Tibial nerve (tissue), 4 donors: Measurements from ENCODE around the gene RAB3IL1. TPM values are rescaled to one million over a fixed set of nuclear protein-coding genes. Genes with fewer than 3 reads are reported as not detected.

Experiments
- DNase-seq, 2 donors: peaks; one replicate each; pipeline ENCODE4 v3.0.0-alpha.2; 2019; ENCODE audit warnings: low spot score in 2 of 2
- H3K27ac ChIP-seq, 4 donors: fragments of 200-600 bp; sonication (generic) in 3 of 4; one replicate each; pipeline ENCODE4 v1.5.1; 2017 to 2019; ENCODE audit warnings: mild to moderate bottlenecking in 1 of 4
- H3K27me3 ChIP-seq, 2 donors: fragments of 200-600 bp; sonication (generic) in 1 of 2; one replicate each; pipeline versions ENCODE4 v1.5.1 to v1.6.0; 2017 to 2019
- H3K36me3 ChIP-seq, 3 donors: fragments of 200-600 bp; sonication (generic); one replicate each; pipeline ENCODE4 v1.5.1; 2018 to 2019
- H3K4me1 ChIP-seq, 4 donors: fragments of 200-600 bp; sonication (generic) in 3 of 4; one replicate each; pipeline ENCODE4 v1.5.1; 2017 to 2019
- H3K4me3 ChIP-seq, 4 donors: fragments of 200-600 bp; sonication (generic) in 3 of 4; one replicate each; pipeline ENCODE4 v1.5.1; 2017 to 2019; ENCODE audit warnings: mild to moderate bottlenecking in 1 of 4, moderate library complexity in 1 of 4
- H3K9me3 ChIP-seq, 4 donors: fragments of 200-600 bp; sonication (generic) in 3 of 4; one replicate each; pipeline ENCODE4 v1.5.1; 2017 to 2019
- EP300 ChIP-seq, 2 donors: sonication (generic); formaldehyde crosslinking; IDR thresholded peaks; one replicate each; pipeline ENCODE4 v1.6.1; 2017; ENCODE audit warnings: antibody characterized with exemption in 2 of 2, mild to moderate bottlenecking in 1 of 2
- POLR2A ChIP-seq, 2 donors: fragments of 450-650 bp; IDR thresholded peaks; one replicate each; pipeline ENCODE4 v1.6.1; 2017; ENCODE audit warnings: antibody characterized with exemption in 2 of 2, mild to moderate bottlenecking in 2 of 2, moderate library complexity in 2 of 2
- WGBS, 2 donors: methylation state at CpG; one replicate each; pipeline ENCODE4 v1.1.5; 2018; 5-methylcytosine and 5-hydroxymethylcytosine counted together
- total RNA-seq, 4 donors: library from RNA; depleted of rRNA; stranded (reverse); fragments of >200 nt; gene quantifications; one replicate each; pipeline ENCODE4 v1.1.0, GENCODE V29; 2016
- TF ChIP-seq, protein P1 (sequence below), 5 experiments: fragments of 200-600 bp in 3 of 5; fragments of 450-650 bp in 2 of 5; sonication (generic) in 3 of 5; IDR thresholded peaks; one replicate each; pipeline ENCODE4 v1.5.1; 2016 to 2019; ENCODE audit warnings: antibody characterized with exemption in 5 of 5, mild to moderate bottlenecking in 3 of 5, moderate library complexity in 2 of 5

The RAB3IL1 gene
- total RNA-seq, 4 donors from 2014 or later = 58.8 to 127 (median 71.1) TPM

- 89 to 95% methylated on average over 7 to 10 of the region's 10 CpGs for WGBS, 2 donors
- Histone ChIP-seq H3K4me3 (no peak overlapping the region), H3K9me3 (no peaks in the 10 kb centered on the region), H3K27ac (peak overlapping the region in 1 of 4 donors; percentile 96), H3K4me1 (peaks cover 0 to 33% (median 14%) of the 10 kb centered on the region in 4 donors), H3K36me3 (peaks cover 0 to 90% (median 0%) of the 10 kb centered on the region in 3 donors), H3K27me3 (no peaks in the 10 kb centered on the region)
- no peak for TF ChIP-seq EP300 (IDR thresholded peaks at IDR 0.05)
- TF ChIP-seq, protein P1, sequence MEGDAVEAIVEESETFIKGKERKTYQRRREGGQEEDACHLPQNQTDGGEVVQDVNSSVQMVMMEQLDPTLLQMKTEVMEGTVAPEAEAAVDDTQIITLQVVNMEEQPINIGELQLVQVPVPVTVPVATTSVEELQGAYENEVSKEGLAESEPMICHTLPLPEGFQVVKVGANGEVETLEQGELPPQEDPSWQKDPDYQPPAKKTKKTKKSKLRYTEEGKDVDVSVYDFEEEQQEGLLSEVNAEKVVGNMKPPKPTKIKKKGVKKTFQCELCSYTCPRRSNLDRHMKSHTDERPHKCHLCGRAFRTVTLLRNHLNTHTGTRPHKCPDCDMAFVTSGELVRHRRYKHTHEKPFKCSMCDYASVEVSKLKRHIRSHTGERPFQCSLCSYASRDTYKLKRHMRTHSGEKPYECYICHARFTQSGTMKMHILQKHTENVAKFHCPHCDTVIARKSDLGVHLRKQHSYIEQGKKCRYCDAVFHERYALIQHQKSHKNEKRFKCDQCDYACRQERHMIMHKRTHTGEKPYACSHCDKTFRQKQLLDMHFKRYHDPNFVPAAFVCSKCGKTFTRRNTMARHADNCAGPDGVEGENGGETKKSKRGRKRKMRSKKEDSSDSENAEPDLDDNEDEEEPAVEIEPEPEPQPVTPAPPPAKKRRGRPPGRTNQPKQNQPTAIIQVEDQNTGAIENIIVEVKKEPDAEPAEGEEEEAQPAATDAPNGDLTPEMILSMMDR (IDR thresholded peaks at IDR 0.05) = no peak
- no peak for TF ChIP-seq POLR2A (IDR thresholded peaks at IDR 0.05)
- no peak for DNase-seq
Measured at GRCh38 chr11:61901397-61901796, 16.0 kb downstream of the RAB3IL1 start.

- peaks cover 0 to 33% (median 14%) of the 10 kb centered on the region in 4 donors for H3K4me1 ChIP-seq
- no peak for DNase-seq
- no peak overlapping the region for H3K4me3 ChIP-seq
- H3K36me3 ChIP-seq = peaks cover 0 to 89% (median 0%) of the 10 kb centered on the region in 3 donors
- 84 to 91% methylated on average over 17 of the region's 17 CpGs for WGBS, 2 donors
- TF ChIP-seq, protein P1 (IDR thresholded peaks at IDR 0.05) = no peak
- no peak for TF ChIP-seq POLR2A (IDR thresholded peaks at IDR 0.05)
- no peak for TF ChIP-seq EP300 (IDR thresholded peaks at IDR 0.05)
- peak overlapping the region in 3 of 4 donors; percentile 78 to 96 (median 93) for H3K27ac ChIP-seq
- no peaks in the 10 kb centered on the region for H3K27me3 ChIP-seq
- H3K9me3 ChIP-seq = no peaks in the 10 kb centered on the region
Measured at GRCh38 chr11:61900251-61900650, 17.1 kb downstream of the RAB3IL1 start.

- Histone ChIP-seq H3K9me3 (no peaks in the 10 kb centered on the region), H3K4me1 (peaks cover 0 to 38% (median 14%) of the 10 kb centered on the region in 4 donors), H3K36me3 (peaks cover 0 to 79% (median 0%) of the 10 kb centered on the region in 3 donors), H3K27me3 (no peaks in the 10 kb centered on the region), H3K27ac (peak overlapping the region; percentile 78 to 96 (median 86)), H3K4me3 (no peak overlapping the region)
- 34 to 41% methylated on average over 27 of the region's 27 CpGs for WGBS, 2 donors
- DNase-seq = peak; percentile 71 to 85
- TF ChIP-seq, protein P1 (IDR thresholded peaks at IDR 0.05) = peak; percentile 99 to 100 (median 100)
- TF ChIP-seq POLR2A (IDR thresholded peaks at IDR 0.05) (no peak), EP300 (IDR thresholded peaks at IDR 0.05) (peak in 1 of 2 donors; percentile 72)
Measured at GRCh38 chr11:61899146-61899841, 18.1 kb downstream of the RAB3IL1 start.

- DNase-seq = no peak
- no peak overlapping the region for H3K4me3 ChIP-seq
- H3K36me3 ChIP-seq = peaks cover 0 to 70% (median 0%) of the 10 kb centered on the region in 3 donors
- peak overlapping the region; percentile 78 to 96 (median 86) for H3K27ac ChIP-seq
- WGBS, 2 donors = 61 to 62% methylated on average over 7 to 8 of the region's 9 CpGs
- peaks cover 0 to 48% (median 14%) of the 10 kb centered on the region in 4 donors for H3K4me1 ChIP-seq
- H3K9me3 ChIP-seq = no peaks in the 10 kb centered on the region
- no peak for TF ChIP-seq EP300 (IDR thresholded peaks at IDR 0.05)
- TF ChIP-seq, protein P1 (IDR thresholded peaks at IDR 0.05) = no peak
- TF ChIP-seq POLR2A (IDR thresholded peaks at IDR 0.05) = no peak
- no peaks in the 10 kb centered on the region for H3K27me3 ChIP-seq
Measured at GRCh38 chr11:61898247-61898582, 19.2 kb downstream of the RAB3IL1 start.
